GM21717 (cell line): Measurements from ENCODE around the gene SLC28A1.
"Not testable (repeated sequence)": the region's sequence is repeated elsewhere in the genome, so short reads cannot be mapped to it uniquely, and the experiment has no call there.

Experiments
- ATAC-seq: cut with Tn5 transposase; IDR thresholded peaks from one replicate; pipeline ENCODE4 v1.9.1; 2021; ENCODE audit warnings: mild to moderate bottlenecking, moderate library complexity; ENCODE audit not compliant: unreplicated experiment

SLC28A1 gene

GRCh38 chr15:84909029-84909428, 24.6 kb downstream of the SLC28A1 start:
- ATAC-seq, result no peak

DNA sequence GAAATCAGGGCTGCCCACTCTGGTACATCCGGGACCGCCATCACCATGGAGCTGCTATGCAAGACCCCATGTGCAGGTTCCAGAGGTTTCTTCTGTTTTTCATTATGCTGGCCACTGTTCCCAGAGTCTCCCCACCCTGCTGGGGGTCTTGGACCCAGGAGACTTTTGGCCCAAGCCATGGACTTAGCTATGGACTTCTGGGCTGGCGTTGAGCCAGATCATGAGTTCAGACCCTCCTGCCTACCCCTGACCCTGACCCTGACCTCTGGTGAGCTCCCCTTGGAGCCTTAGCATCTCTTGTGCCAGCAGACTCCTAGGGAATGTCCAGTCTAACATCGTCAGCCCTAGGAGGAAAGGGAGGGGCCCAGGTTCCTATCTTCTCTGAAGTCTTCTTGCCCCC, 25.3 kb downstream of the SLC28A1 start:
- no peak for ATAC-seq

GRCh38 chr15:84910928-84911623, 26.6 kb downstream of the SLC28A1 start:
- ATAC-seq, result no peak

DNA sequence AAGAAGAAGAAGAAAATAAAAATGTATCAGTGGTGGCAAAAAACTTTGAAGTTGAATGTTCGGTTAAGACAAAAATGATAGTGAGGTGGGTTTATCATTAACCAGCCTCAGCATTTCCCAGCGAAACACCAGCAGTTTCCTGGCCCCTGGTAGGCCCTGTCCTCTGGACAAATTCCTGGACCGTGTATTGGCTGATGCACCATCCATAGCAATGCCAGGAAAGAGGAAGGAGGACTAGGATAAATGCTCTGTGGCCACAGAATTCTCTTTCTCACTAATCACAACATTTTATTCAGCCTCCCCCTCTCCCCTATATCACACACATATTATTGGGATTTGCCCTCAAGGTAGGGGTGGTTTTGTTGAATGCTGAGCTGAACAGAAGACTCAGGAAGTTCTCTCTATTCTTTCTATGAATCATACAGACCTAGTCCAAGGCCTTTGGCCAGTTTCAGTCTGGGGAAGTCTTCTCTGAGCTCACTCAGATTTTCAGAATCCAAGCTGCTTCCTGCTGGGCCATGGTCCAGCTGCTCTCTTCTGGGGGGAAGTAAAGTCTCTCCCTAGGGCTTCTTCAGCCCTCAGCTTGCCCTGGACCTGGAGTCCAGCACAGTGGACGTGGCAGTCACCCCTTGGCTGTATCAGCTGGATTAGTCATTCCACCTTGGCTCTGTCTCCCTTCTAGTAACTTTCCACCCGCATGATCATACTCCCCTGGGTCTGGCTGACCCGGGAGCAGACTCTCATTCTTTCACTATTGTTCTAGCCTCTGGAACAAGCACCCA, 27.6 kb downstream of the SLC28A1 start:
- ATAC-seq, result no peak

DNA sequence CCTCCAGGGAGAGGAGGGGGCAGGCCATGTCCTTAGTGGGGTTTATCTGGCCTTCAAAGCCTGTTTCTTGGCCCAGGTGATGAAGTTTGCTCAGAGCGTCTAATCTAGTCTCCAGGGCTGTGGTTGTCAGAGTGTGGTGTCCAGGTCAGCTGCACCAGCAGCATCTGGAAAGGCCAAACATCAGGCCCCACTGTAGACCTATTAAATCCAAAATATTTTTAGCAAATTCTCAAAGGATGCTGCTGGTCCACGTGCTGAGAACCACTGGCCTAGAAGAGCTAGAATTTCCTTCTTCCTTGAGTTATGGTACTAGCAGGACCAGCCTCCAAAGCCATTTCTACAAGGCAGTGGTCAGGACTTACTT, 28.9 kb downstream of the SLC28A1 start:
- no peak for ATAC-seq

GRCh38 chr15:84914351-84914750, 29.9 kb downstream of the SLC28A1 start:
- ATAC-seq, result no peak

GRCh38 chr15:84914909-84915605, 30.6 kb downstream of the SLC28A1 start:
- peak; percentile 94 for ATAC-seq

DNA sequence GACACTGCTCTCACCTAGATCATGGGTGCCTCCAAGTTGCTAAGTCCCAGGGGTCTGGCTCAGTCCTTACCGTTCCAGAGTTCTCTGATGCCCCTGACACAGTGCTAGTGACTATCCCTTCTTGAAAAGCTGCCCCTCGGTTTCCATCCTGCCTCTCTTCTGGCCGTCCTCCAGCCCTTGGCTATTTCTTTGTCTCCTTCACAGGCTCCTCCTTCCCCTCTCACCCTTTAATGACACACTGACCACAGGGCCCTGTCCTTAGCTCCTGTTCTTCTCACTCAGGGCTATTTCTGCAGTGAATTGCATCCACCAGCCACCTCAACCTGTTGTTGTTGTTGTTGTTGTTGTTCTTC, 31.1 kb downstream of the SLC28A1 start:
- ATAC-seq, result no peak

DNA sequence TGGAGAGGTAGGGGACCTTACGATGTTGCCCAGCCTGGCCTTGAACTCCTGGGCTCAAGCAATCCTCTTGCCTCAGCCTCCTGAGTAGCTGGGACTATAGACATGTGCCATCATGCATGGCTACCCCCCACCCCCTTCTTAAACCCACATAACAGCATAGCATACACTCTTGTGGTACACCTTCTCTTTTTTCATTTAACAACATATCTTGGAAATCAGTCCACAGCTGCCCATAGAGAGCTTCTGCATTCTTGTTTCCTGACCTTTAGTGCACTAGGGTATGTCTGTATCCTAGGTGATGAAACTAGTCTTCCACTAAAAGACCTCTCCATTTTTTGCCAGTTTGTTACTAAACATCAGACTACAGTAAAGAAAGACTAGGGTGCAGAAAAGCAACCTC, 33.0 kb downstream of the SLC28A1 start:
- ATAC-seq, result no peak

- no peak for ATAC-seq
Measured at GRCh38 chr15:84919106-84919667, 34.7 kb downstream of the SLC28A1 start.

- ATAC-seq, result no peak
Measured at GRCh38 chr15:84921121-84921520, 36.7 kb downstream of the SLC28A1 start.

- ATAC-seq, result no peak
Measured at GRCh38 chr15:84922530-84922929, 38.1 kb downstream of the SLC28A1 start.

- no peak for ATAC-seq
Measured at GRCh38 chr15:84924077-84924731, 39.7 kb downstream of the SLC28A1 start.

GRCh38 chr15:84924821-84925569, 40.5 kb downstream of the SLC28A1 start:
- not testable (repeated sequence) for ATAC-seq

DNA sequence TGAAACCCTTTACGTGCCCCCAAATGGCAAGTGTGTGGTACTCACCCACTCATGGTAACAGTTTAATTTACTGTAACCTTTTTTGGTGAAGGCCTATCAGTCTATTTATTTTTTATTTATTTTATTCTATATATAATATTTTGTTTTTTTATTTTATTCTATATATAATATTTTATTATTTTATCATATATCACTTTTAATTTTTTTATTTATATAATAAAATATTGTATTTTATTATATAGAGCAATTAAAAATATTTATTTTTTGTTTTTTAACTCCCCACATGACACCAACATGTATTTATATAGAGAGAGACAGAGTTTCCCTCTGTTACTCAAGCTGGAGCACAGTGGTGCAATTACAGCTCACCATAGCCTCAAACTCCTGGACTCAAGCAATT, 41.4 kb downstream of the SLC28A1 start:
- ATAC-seq, result no peak

DNA sequence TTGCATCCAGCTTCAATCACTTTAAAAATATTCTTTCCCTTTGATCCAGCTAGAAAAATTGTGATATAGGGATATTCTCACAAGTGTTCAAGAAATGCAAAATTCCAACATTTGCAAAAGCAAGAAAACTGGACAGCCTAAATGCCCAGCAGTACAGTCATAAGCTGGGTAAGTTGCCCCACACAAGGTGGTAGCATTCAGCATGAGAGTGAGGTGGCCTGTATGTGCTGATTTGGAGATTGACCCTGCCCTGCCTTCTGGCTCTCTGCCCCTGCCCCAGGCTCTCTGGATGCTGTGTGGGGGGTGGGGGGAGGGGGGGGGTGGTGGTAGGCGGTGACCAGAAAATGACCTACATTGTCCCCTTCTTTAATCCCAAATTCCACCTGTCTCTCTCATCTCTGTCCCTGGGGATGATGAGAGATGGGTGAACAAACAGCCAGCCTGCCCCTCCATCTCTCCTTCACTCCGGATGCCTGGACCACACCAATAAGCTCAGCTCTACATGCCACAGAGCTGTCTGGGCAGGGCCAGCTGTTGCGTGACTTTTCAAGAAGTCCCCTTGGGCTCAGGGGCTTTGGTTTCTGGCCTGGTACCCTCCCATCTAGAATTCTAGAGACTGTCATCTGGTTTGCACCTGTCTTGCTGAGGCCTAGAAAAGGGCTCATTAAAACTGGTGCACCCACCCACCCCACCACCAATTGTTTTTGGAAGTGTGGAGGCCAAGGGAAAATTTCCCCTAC, 42.2 kb downstream of the SLC28A1 start:
- no peak for ATAC-seq

GRCh38 chr15:84928843-84929168, 44.3 kb downstream of the SLC28A1 start:
- no peak for ATAC-seq

- ATAC-seq, result no peak
Measured at GRCh38 chr15:84929795-84930603, 45.5 kb downstream of the SLC28A1 start.
